ENCODE data around the gene HAUS7. TPM values are rescaled to one million over a fixed set of nuclear protein-coding genes. Genes with fewer than 3 reads are reported as not detected.
A peak's percentile ranks its signal among the peaks of the same experiment; 100 is the strongest.

The HAUS7 gene
- polyA plus RNA-seq, 10 donors = 18.7 to 27.6 (median 22.6) TPM

- no peak for DNase-seq
Observed at GRCh38 chrX:153441296-153441695, 29.1 kb downstream of the HAUS7 start.

DNA sequence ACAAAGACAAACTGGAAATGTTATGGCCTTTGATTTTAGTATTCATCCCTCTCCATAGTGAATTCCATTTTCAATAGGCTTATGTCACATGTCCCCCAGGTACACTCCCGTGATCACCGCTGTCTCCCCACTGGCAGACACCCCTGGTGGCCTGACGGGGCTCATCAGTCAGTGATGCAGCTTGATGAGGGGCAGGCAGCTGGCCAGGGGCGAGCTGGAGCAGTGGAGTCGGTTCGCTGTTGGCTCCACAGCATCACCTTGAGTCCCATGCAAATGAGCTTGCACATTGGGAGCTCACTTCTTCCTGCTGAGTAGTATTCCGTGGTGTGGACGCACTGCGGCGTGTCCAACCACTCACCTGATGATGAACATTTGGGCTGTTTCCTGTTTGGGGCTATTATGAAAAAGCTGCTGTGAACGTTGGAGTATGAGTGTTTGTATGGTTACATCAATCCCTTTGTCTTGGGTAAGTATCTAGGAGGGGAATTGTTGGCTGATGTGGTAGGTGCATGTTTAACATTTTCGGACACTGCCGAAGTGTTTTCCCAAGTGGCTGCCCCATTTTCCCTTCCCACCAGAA is 29.7 kb downstream of the HAUS7 start:
- DNase-seq = no peak

DNA sequence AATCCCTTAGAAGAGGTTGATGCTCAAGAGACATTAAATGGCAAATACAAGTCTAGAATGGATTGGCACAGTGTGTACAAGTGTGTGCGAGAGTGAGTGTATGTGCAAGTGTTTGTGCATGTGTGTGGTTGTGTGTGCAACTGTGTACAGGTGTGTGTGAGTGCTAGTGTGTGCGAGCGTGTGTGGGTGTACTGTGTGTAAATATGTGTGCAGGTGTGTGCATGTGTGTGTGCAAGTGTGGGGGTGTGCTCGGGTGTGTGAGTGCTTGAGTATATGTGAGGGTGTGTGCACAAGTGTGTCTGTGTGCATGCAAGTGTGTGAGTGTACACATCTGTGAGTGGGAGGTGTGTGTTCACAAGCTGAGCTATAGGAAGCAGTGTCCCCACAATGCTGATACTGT is 30.4 kb downstream of the HAUS7 start:
- DNase-seq = no peak

DNA sequence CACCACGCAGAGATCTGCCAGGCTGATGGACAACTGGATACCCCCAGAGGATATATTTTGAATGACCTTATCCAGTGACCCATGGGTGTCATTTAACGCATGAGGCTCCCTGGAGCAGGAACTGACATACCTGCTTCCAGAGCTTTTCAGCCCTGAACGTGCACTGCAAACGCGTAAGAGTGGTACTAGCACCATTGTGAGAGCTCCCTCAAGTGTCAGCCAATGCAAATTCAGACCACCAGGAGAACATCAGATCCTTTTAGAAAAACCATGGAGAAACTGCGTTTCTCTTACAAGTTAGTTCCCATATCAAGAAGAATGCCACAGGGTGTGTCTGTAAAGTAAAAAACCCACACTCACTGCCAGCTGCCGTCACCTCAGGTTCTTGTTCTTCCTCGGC is 31.8 kb downstream of the HAUS7 start:
- DNase-seq = no peak

DNA sequence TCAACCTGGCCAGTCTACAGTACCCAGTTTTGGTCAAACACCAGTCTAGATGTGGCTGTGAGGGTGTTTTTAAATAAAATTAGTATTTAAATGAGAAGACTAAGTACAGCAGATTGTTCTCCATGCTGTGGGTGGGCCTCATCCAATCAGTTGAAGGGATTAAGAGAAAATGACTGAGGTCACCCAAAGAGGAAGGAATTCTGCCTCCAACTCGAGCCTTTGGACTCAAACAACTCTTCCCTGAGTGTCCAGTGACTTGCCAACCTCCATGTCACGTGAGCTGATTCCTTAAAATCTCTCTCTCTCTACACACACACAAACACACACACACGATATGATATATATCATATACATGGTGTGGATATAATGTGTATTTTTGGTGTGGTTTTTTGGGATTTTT is 34.5 kb downstream of the HAUS7 start:
- no peak for DNase-seq

DNA sequence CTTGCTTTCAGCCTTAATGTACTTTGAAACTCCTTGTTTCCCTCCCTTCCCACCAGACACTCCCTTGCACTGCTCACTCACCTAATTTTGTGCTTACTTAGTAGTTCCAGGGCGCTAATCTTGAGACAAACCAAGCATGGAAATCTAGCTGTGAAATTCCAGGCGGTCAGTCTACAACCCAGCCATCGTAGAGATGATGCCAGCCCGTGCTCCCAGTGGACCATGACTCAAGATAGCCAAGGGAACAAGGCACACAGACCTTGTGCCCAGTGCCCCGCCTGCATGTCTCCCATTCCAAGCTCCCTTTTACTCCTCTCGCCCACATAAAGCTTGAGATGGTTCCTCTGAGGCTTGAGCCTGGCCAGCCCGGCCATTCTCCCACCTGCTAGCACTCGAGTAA is 35.6 kb downstream of the HAUS7 start:
- DNase-seq = no peak

GRCh38 chrX:153433781-153434285 is 36.5 kb downstream of the HAUS7 start:
- no peak for DNase-seq

DNA sequence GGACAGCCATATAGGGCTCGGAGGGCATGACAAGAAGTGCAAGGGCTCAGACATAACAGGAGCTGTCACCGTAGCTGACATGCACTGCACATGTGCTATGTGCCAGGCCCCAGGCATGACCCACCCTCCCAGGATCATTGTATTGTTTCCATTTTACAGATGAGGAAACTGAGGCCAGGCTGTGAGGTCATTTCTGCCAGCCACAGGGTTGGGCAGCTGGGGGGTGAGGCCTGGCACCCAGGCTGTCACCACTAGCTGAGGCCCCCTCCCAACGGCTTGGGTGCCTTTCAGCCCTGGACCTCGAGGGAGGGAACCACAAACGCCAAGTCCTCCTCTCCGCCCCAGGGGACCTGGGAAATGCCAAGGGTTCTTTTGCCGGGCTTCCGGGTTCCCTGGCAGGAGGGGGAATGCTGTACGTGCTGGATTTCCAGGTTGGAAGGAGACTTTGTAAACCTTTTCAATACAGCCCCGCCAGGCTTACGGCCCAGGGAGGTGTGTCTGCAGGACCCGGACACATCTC is 37.2 kb downstream of the HAUS7 start:
- DNase-seq = no peak

GRCh38 chrX:153430796-153431195 is 39.6 kb downstream of the HAUS7 start:
- DNase-seq = no peak

DNA sequence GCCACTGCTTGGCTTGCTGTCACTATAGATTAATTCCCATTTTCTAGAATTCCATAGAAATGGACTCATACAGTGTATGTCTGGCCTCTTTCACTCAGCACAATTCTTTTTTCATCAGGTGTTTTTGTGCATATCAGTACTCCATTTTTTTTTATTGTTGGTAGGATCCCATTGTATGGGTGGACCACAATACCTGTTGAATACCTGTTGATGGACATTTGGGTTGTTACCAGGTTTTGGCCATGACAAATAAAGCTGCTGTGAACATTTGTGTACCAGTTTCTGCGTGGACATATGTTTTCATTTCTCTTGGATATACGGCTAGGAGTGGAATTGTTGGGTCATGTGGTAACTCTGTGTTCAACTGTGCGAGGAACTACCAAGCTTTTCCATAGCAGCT is 44.2 kb downstream of the HAUS7 start:
- no peak for DNase-seq

DNA sequence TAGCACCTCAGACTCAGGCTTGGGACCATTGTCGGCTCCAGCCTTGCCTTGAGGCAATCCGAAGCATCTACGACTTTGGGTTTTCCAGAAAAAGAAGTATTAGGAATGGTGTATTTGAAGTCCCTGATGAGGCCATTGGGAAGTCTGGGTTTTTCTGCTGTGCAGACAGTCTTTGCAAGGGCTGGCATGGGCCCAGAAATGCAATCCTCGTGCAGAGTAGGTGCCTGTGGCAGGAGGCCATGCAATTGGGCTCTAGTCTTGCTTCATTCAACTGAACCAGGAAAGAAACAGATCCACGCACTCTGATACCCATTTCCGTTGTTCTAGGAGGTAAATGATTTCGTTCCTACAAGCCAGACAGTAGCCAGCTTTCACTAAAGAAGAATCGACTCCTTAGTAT is 46.7 kb downstream of the HAUS7 start:
- no peak for DNase-seq

GRCh38 chrX:153421856-153422255 is 48.5 kb downstream of the HAUS7 start:
- DNase-seq = no peak

- DNase-seq = no peak
Observed at GRCh38 chrX:153420851-153421599, 49.4 kb downstream of the HAUS7 start.

DNA sequence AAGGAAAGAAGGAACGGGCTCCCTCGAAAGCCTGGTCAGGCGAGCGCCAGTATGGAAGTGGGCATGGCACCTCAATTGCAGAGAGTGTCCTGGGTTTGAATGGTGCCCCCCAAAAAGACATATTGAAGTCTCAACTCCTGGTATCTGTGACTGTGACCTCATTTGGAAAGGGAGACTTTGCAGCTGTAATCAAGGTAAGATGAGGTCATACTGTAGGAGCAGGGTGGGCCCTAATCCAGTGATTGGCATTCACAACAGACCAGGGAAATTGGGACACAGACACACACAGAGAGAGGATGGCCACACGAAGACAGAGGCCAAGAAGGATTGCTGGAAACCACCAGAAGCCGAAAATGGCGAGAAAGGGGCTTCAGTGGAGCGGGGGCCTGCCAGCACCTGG is 52.7 kb downstream of the HAUS7 start:
- DNase-seq = no peak

- DNase-seq = no peak
Observed at GRCh38 chrX:153416781-153417450, 53.5 kb downstream of the HAUS7 start.

DNA sequence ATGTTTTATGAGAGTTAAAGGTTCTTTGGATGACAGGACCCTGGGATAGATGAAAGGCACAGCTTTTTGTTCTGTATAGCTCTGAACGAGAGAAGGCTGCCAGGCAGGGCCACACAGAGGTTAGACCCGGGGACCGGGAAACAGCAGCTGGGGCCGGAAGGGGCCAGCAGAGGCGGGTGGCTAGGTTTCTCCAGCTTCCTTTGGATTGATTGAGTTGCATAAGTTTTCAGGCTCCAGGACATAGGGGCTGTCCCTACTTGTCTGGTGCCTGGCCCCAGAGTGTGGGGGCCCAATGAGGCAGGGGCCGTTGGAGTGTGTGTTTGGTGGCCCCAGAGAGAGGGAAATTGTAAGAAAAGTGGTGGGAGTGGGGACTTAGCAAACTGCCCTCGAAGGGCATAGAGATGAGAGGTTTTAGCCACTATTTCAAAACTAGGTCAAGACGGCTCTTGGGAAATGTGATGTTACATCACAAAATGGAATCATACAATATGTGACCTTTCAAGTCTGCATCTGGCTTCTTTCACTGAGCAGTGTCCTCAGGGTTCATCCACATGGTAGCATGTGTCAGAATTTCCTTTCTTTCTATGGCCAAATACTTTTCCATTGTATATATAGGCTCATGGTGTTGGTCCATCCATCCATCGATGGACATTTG is 55.4 kb downstream of the HAUS7 start:
- no peak for DNase-seq

GRCh38 chrX:153413731-153414130 is 56.6 kb downstream of the HAUS7 start:
- DNase-seq = no peak

DNA sequence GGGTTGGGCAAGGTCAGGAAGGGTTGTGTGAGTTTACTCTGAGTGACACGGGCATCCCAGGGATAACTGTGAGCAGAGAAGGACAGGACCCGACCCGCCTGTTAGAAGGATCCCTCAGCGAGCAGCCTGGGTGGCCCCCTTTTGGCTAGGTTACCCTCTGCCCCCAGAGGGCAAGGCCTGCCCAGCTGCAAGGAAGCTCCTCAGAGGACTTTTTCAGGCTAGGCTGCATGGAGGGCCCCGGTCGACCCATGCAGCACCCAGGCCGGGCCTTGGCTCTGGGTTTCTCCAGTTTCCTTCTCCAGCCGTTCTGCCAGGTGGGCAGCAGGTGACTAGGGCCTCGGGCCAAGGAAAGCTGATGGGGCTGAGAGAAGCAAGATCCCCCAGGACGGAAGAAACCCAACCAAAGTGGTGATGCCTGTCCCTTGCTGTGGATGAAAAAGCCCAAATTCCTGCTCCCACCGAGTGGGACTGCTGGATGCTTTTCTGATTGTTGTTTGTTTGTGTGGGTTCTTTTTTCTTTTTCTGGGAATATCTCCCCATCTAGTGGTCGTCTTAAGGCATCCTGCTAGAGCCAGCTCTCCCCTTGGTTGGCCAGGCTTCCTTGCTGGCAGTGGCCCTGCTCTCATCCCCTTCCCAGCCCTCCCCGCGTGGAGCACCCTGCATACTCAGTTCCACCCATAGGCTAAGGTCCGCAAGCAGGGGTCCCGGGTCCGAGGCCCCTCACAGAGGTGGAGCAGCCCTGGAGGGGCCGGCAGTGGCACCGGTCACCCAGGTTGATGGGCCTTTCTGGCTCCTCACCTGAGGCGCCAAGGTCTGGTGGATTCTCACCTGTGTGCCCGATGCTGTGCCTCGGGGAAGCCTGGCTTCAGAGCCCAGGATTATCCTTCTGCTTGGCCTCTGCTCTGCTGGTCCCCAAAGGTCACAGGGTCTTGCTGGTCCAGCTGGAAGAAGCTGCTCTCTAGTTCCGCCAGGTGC is 57.3 kb downstream of the HAUS7 start:
- DNase-seq = peak in 2 of 3 donors; percentile 15 to 45

- no peak for DNase-seq
Observed at GRCh38 chrX:153411988-153412574, 58.3 kb downstream of the HAUS7 start.

- peak in 1 of 3 donors; percentile 37 for DNase-seq
Observed at GRCh38 chrX:153411255-153411987, 59.0 kb downstream of the HAUS7 start, which contains the start of gene ZFP92. TSS of gene ZFP92 (plus strand) at chrX:153411472. CDS start at chrX:153418323, 6,851 bp downstream.

All from muscle of back (tissue), 11 donors.